Keratinocyte (primary cell): ENCODE data around the gene METRNL. TPM values are rescaled to one million over a fixed set of nuclear protein-coding genes. Genes with fewer than 3 reads are reported as not detected.

Source experiments
- DNase-seq: peaks from one replicate; pipeline ENCODE4 v3.0.0-alpha.2; 2011; ENCODE audit warnings: low read depth, missing footprints, low spot score
- FAIRE-seq: peaks from 2 replicates; lab custom pipeline; 2011; peaks lifted over from hg19 to GRCh38; lab: Jason Lieb, UNC
- H2AFZ ChIP-seq: 2 replicates; pipeline ENCODE4 v1.6.0; 2012; ENCODE audit warnings: low read length, control low read depth, inconsistent platforms; ENCODE audit not compliant: control insufficient read depth
- H3K27ac ChIP-seq: 2 replicates; pipeline ENCODE4 v1.5.1; 2011; ENCODE audit warnings: low read length; ENCODE audit not compliant: control insufficient read depth, insufficient read depth
- H3K27me3 ChIP-seq: 3 replicates; pipeline ENCODE4 v1.6.0; 2011; ENCODE audit warnings: low read length; ENCODE audit not compliant: control insufficient read depth, insufficient read depth; ENCODE audit errors: extremely low read depth
- H3K36me3 ChIP-seq, 2 experiments: 2 replicates in 1 of 2; 3 replicates in 1 of 2; pipeline ENCODE4 v1.5.1; 2011; ENCODE audit warnings: low read length in 2 of 2, mild to moderate bottlenecking in 1 of 2; ENCODE audit not compliant: control insufficient read depth in 2 of 2, insufficient read depth in 2 of 2; ENCODE audit errors: extremely low read depth in 1 of 2
- H3K4me1 ChIP-seq: 3 replicates; pipeline ENCODE4 v1.5.1; 2011; ENCODE audit warnings: low read length; ENCODE audit not compliant: control insufficient read depth, insufficient read depth; ENCODE audit errors: extremely low read depth
- H3K4me2 ChIP-seq: 3 replicates; pipeline ENCODE4 v1.6.0; 2011; ENCODE audit warnings: low read depth, low read length; ENCODE audit not compliant: control insufficient read depth, insufficient read depth; ENCODE audit errors: extremely low read depth
- H3K4me3 ChIP-seq, 3 experiments: fragments of 200-600 bp in 1 of 3; sonication (generic) in 1 of 3; 2 replicates in 2 of 3; 3 replicates in 1 of 3; pipeline ENCODE4 v1.5.1; 2011 to 2016; ENCODE audit warnings: low read length in 3 of 3, mild to moderate bottlenecking in 3 of 3, control low read depth in 2 of 3, inconsistent platforms in 1 of 3, low read depth in 1 of 3, mixed read lengths in 1 of 3, mixed run types in 1 of 3, moderate library complexity in 1 of 3; ENCODE audit not compliant: control insufficient read depth in 2 of 3, insufficient read depth in 2 of 3; ENCODE audit errors: extremely low read depth in 1 of 3
- H3K79me2 ChIP-seq: 2 replicates; pipeline ENCODE4 v1.6.0; 2012; ENCODE audit warnings: low read length; ENCODE audit not compliant: control insufficient read depth, insufficient read depth
- H3K9ac ChIP-seq: 3 replicates; pipeline ENCODE4 v1.6.0; 2011; ENCODE audit warnings: low read length; ENCODE audit not compliant: control insufficient read depth, insufficient read depth; ENCODE audit errors: extremely low read depth
- H3K9me1 ChIP-seq: 3 replicates; pipeline ENCODE4 v1.6.0; 2011; ENCODE audit warnings: low read length; ENCODE audit not compliant: control insufficient read depth, insufficient read depth; ENCODE audit errors: extremely low read depth
- H3K9me3 ChIP-seq: 2 replicates; pipeline ENCODE4 v1.5.1; 2012; ENCODE audit warnings: low read depth, low read length; ENCODE audit not compliant: control insufficient read depth
- H4K20me1 ChIP-seq: 3 replicates; pipeline ENCODE4 v1.6.0; 2011; ENCODE audit warnings: low read length; ENCODE audit not compliant: control insufficient read depth, insufficient read depth; ENCODE audit errors: extremely low read depth
- CTCF ChIP-seq, 3 experiments: IDR thresholded peaks in 1 of 3; conservative IDR thresholded peaks in 1 of 3; optimal IDR thresholded peaks in 1 of 3; 2 replicates in 2 of 3; 3 replicates in 1 of 3; pipeline versions ENCODE3 to v1.5.1; 2011; ENCODE audit warnings: low read length in 3 of 3, mild to moderate bottlenecking in 3 of 3, moderate library complexity in 2 of 3, control low read depth in 1 of 3, inconsistent platforms in 1 of 3; ENCODE audit not compliant: insufficient read depth in 2 of 3; ENCODE audit errors: extremely low read depth in 1 of 3
- EZH2 ChIP-seq: IDR thresholded peaks from one replicate; pipeline ENCODE4 v1.6.1; 2012; ENCODE audit warnings: inconsistent platforms, mild to moderate bottlenecking, low read length, moderate library complexity
- dilution Hi-C: fragments of 300-500 bp; cut with MboI; formaldehyde crosslinking; loops from one replicate; pipeline ENCODE4 v1.7.0; 2020; ENCODE audit warnings: low sequenced_read_pairs; ENCODE audit not compliant: extremely low pct_ligation_motif_present
- polyA plus RNA-seq, 5 experiments: library from polyadenylated mRNA; depleted of rRNA in 3 of 5; stranded (reverse) in 3 of 5; stranded (forward) in 1 of 5; unstranded in 1 of 5; fragments of >200 nt; gene quantifications; 1 replicate in 1 of 5; 2 replicates in 3 of 5; 3 replicates in 1 of 5; pipeline versions ENCODE4 v1.2.1 to v1.2.3, GENCODE V29; 2011 to 2012; ENCODE audit warnings: missing spikeins in 2 of 5, low read depth in 1 of 5, low replicate concordance in 1 of 5

METRNL gene
- polyA plus RNA-seq, 1 donor (not counting 4 experiments of a cell fraction or from before 2014, with no cell fraction given): 3.1 TPM

- FAIRE-seq: no peak
- Histone ChIP-seq H3K79me2 (no peaks in the 10 kb centered on the region), H3K4me1 (no peaks in the 10 kb centered on the region), H3K9ac (no peak overlapping the region), H3K36me3 (no peaks in the 10 kb centered on the region), H2AFZ (no peak overlapping the region), H3K27me3 (no peaks in the 10 kb centered on the region), H3K9me1 (no peaks in the 10 kb centered on the region), H3K4me2 (no peak overlapping the region), H3K27ac (no peak overlapping the region), H3K9me3 (peaks cover 4% of the 10 kb centered on the region), H4K20me1 (no peaks in the 10 kb centered on the region), H3K4me3 (no peak overlapping the region)
- dilution Hi-C loops: no loop called here
- no peak for TF ChIP-seq CTCF (optimal IDR thresholded peaks at IDR 0.05 in 1 of 3, IDR thresholded peaks at IDR 0.05 in 1 of 3, conservative IDR thresholded peaks at IDR 0.05 in 1 of 3; ENCODE audit: extremely low read depth in 1 of 3, insufficient read depth in 2 of 3, low read length in 3 of 3)
- no peak for TF ChIP-seq EZH2
- no peak for DNase-seq
These were observed 43.2 kb upstream of the METRNL start for GRCh38 chr17:83036193-83036592.

- no peak overlapping the region for H3K27ac ChIP-seq
- dilution Hi-C loops: no loop called here
These were observed 42.7 kb upstream of the METRNL start for GRCh38 chr17:83036666-83037065.

More at GRCh38 chr17:83036666-83037065, 42.7 kb upstream of the METRNL start:
- no peaks in the 10 kb centered on the region for H3K9me1 ChIP-seq
- peaks cover 6% of the 10 kb centered on the region for H3K9me3 ChIP-seq
- no peaks in the 10 kb centered on the region for H4K20me1 ChIP-seq
- H2AFZ ChIP-seq: no peak overlapping the region
- H3K79me2 ChIP-seq: no peaks in the 10 kb centered on the region
- H3K27me3 ChIP-seq: no peaks in the 10 kb centered on the region
- H3K4me1 ChIP-seq: no peaks in the 10 kb centered on the region
- no peak overlapping the region for H3K4me3 ChIP-seq
- H3K36me3 ChIP-seq: no peaks in the 10 kb centered on the region
- FAIRE-seq: no peak
- TF ChIP-seq EZH2 (no peak), CTCF (optimal IDR thresholded peaks at IDR 0.05 in 1 of 3, IDR thresholded peaks at IDR 0.05 in 1 of 3, conservative IDR thresholded peaks at IDR 0.05 in 1 of 3; ENCODE audit: extremely low read depth in 1 of 3, insufficient read depth in 2 of 3, low read length in 3 of 3) (no peak)
- no peak overlapping the region for H3K4me2 ChIP-seq
- H3K9ac ChIP-seq: no peak overlapping the region
- DNase-seq: no peak
